ENCODE measurements around the gene CETP.
A peak's percentile ranks its signal among the peaks of the same experiment; 100 is the strongest.
"Not testable (repeated sequence)": the region's sequence is repeated elsewhere in the genome, so short reads cannot be mapped to it uniquely, and the experiment has no call there.

The CETP gene

DNA sequence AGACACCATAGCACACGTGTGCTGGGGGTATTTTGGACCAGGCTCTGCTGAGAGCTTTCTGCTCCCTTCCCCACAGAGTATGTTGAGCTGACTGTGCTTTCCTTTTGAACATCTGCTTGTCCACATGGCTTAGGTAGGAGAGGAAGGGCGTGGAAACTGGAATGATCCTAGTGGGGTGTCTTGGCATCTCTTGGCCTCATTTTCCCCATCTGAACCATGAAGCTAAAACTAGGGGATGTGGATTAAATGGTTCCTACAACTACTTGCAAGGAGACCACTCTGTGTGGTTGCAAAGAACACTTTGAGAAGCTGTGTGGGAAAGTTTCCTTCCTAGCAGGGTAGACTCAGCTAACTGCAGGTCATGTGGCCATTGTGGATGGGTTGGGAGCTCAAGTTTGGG, 20.9 kb downstream of the CETP start:
- no peak for DNase-seq

DNA sequence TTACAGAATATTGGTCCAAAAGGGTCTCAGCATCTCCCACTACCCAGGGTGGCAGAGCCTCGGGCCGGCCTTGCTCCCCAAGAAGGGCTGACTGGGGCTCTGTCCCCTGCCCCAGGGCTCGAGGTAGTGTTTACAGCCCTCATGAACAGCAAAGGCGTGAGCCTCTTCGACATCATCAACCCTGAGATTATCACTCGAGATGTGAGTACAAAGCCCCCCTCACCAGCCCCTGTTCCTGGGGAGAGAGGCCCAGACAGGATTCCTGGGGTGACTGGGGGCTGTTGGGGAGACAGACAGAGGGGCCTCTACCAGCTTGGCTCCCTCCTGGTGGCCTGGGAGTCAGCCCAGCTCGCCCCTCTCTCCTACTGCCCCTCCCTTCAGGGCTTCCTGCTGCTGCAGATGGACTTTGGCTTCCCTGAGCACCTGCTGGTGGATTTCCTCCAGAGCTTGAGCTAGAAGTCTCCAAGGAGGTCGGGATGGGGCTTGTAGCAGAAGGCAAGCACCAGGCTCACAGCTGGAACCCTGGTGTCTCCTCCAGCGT, 21.5 kb downstream of the CETP start:
- no peak for DNase-seq

DNA sequence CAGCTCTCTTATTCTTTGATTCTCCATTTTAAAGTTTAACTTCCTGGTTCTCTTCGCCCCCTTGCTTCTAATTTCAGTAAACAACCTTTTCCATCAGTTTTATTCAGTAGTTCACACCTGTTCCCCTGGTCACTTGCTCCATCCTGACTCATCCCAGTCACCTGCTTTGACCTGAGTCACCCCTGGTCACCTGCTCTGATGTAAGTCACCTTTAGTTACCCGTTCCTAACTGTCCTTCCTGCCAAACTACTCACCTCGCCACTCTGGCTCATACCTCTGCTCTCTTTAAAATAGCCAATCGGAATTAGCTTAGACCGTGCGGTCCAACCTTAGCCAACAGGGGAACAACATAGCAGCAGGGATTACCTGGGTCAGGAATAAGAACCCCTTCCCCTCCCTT, 22.9 kb downstream of the CETP start:
- DNase-seq = no peak

DNA sequence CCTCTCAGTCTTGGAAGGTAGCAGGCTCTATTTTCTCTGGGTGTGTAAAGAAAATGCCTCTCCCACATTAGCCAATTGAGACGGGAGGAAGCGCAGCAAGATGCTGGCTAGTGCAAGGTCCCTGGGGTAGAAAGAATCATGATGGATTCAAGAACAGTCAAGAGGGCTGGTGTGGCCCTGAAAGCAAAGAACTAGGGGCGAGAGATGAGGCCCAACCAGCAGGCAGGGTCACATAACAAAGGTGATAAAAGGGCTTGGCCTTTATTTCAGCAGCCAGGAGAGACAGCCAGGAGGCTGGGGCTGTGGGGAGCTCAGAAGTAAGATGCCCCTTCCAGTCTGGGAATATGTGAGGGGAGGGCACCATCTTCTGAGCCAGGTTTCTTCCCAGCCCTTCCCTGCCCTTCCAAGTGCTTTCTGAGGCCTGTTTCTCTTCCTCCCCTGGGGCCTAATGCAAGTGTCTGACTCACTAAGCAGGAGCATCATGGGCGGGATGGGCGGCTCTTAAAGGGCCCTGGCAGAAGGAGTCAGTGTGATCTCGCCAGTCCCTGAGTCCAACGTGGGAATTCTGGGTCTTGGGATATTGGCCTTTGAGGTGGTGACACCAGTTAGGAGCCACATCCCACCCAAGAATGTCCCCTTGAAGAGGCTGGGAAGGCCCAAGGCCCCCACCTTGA, 23.7 kb downstream of the CETP start:
- no peak for DNase-seq

DNA sequence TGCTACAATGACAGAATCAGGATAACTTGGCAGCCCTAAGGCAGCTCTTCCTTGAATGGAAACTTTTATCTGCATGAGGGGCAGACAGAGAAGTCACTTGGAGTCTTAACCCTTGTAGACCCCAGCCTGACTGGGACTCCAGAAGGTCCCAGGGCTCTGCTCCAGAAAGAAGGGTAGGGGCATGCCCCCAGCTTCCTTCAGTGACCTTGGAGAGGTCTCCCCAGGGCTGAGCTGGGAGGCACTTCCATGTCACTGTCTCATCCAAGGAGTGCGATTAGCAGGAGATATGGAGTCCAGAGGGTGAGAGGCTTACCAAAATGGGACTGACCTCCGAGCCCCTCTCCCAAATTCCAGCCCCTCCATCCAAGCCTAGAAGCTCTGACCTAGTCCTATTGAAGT, 24.2 kb downstream of the CETP start:
- DNase-seq = no peak

DNA sequence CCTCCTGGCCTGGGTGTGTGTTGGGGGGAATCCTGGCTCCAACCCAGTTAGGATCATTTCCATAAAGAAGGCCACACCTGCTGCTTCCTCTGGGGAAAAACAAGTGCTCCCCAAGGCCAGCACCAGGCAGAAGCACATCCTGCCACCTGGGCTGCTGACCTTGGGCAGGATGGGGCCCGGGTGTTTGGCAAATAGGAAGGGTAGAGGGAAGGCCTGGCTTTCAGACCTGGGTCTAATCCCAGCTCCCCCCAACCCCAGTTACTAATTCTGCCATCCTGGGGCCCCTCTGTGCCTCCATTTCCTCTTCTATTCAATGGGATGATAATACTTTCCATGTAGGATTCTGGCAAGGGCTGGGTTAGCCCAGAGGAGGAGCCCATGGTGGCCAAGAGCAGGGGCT, 24.6 kb downstream of the CETP start:
- no peak for DNase-seq

DNA sequence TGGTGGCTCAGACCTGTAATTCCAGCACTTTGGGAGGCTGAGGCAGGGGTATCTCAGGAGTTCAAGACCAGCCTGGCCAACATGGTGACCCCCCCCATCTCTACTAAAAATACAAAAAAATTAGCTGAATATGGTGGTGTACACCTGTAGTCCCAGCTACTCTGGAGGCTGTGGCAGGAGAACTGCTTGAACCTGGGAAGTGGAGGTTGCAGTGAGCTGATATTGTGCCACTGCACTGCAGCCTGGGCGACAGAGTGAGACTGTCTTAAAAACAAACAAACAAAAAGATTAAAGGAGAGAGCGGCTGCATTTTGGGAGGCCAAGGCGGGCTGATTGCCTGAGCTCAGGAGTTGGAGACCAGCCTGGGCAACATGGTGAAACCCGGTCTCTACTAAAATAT, 25.2 kb downstream of the CETP start:
- not testable (repeated sequence) for DNase-seq

DNA sequence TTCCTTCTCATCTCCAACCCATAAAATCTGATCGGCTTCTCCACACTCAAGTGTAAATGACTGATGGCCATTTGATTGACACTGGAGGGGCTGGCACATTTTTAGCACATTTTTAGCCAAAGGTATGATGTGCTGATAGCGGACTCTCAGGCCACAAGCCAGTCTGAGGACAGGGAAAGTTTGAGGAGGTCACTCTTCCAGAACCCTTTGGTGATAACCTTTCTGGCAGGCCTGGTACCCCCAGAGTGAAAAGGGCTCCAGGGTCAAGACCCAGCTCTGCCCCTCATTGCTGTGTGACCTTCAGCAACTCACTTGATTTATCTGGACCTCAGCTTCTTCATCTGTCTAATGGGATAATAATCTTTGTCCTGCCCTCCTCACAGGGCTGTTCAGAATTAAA, 25.9 kb downstream of the CETP start:
- no peak for DNase-seq

DNA sequence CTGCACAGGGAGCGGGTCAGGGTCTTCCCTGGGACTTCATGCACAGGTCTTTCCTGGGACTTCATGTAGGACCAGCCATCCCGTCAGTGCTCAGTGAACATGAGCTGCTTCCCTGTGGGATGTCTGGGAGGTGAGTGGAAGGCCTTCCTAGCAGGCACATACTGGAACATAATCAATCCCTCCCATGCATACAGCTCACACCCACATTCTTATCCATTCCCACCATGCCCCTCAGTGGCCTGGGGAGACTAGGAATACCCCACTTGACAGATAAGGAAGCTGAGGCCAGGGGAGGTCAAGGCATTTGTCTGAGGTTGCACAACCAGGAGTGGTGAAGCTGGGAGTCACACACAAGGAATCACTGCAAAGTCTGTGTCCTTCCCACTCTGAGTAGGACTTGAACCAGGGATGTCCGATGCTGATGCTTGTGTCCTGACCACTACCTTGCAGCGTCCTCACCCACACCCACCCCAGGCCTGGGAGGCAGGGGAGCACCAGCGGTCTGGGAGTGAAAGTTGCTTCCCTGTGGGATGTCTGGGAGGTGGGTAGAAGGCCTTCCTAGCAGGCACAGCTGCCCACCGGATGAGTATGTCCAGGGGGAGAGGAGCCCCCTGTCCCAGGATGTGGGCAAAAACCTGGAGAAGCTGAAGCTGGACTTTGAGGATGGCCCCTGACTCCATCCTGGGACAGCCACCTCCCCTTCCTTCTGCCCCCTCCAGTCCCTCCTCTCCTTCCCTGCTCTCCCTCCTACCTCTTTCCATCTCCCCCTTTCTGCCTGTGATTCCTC, 26.6 kb downstream of the CETP start:
- no peak for DNase-seq

DNA sequence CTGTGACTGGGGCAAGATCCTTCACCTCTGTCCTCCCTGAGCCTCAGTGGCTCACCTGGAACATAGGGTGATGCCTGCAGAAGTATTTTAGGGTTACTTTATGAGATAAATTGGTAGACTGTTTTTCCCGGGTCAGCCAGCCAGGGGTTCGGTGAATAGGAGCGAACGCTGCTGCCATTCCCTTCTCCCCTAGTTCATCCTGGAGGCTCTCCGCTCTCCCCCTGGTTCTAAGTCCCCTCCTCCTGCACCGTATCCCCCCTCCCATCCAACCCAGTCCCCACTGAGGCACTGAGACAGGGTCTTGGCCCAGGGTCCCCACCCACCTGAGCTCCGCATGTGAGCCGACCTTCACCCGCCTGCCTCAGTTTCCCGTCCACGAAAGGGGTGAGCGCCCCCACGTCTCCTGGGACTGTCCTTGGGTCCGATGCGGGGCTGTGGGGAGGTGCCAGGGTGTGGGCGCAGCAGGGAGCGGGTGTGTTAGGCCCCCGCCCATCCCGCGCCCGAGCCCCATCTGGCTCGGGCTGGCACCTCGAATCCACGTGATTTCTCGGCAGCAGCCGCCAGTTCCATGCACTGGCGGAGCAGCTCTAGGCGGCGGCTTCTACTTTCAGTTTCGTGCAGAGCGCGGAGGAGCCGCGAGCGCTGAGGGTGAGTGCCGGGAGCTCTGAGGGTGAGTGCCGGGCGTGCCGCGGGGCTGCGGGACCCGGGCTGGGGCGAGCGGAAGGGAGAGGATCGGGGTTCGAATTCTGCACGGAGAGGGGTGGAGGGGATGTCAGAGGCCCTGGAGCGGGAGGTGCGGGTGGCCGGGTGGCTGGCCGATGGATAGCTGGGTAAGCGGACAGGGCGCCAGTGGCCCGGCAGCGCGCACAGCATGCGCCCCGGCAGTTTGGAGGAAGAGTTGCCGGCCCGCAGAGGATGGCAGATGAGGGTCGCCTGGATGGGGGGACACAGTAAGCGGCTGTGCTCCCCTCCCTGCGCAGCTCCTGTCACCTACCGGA, 27.5 kb downstream of the CETP start, which contains the start of gene NLRC5:
NLRC5 (plus strand) TSS at position 610 of the 998 bp plus-strand sequence. CDS start 31,156 bp downstream, outside the sequence.
- DNase-seq = peak; percentile 86

DNA sequence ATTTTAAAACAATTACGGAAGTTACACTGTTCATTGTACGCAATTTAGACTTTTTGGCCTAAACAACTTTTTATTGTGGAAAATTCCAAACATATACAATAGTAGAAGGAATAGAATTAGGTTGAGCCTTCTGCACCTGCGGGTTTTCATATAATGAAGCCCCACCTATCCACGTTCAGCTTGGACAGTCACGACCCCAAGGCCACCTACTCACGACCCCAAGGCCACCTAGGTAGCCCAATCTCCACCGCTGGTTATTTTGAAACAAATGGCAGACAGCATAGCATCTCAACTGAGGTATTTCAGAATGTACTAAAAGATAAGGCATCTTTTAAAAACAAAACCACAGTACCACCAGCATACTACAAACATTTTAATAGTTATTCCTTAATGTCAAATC, 28.2 kb downstream of the CETP start:
- no peak for DNase-seq

DNA sequence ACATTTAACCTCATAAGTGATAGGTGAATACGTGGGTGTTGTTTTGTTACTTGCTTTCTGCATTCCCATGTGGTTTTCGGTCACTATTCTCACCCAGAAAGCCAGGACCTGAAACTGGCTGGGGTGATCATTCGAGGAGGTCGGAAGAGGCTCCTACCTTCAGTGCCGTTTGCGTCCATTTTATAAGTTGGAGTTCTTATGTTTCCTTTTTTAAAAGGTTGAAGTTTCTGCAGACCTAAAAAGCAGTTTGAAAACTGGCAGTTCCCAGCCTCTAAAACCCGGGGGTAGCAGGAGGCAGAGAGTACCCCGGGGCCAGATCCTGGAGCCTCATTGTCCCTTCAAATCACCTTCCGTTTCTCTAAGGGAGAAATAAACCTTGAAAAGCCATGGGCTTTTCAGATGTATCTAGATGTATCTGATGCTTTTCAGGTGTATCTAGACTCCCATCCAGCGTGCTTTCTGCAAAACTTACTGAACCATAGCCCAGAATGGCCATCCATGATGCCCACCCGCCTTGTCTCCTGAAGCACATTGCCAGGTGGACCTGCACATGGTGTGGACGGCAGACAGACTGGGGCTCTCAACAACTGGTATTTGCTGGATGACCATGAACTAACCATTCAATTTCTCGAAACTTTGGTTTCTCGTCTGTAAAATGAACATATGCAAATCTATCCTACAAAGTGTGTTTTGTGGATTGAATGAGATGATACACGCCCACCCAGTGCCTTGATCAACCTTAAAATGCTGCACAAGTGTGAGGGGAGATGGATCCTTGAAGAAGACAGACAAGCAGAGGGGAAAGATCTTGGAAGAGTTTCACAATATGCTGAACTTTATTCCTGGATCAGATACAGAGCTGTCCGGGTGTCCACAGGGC, 28.9 kb downstream of the CETP start:
- DNase-seq = no peak

DNA sequence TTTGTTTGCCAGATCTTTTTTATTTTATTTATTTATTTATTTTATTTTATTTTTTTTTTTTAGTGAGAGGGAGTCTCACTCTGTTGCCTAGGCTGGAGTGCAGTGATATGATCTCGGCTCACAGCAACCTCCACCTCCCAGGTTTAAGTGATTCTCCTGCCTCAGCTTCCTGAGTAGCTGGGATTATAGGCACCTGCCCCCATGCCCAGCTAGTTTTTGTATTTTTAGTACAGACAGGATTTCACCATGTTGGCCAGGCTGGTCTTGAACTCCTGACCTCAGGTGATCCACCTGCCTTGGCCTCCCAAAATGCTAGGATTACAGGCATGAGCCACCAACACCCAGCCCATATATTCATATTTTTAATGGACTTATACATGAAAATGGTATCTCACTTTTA, 30.7 kb downstream of the CETP start:
- not testable (repeated sequence) for DNase-seq

DNA sequence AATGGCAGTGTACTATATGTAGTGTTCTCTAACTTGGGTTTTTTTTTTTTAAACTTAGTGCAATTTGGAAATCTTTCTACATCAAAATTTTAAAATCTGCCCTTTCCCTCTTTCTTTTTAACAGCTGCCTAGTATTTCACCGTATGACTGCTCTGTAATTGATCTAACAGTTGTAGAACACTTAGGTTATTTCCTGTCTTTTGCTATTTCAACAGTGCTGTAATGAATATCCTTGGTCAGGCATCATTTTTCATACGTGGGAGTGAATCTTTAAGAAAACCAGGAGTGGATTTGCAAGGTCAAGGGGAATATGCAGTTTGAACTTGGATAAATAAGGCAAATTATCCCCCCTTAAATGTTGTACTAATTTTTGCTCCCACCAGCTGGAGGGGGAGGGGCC, 31.5 kb downstream of the CETP start:
- no peak for DNase-seq

DNA sequence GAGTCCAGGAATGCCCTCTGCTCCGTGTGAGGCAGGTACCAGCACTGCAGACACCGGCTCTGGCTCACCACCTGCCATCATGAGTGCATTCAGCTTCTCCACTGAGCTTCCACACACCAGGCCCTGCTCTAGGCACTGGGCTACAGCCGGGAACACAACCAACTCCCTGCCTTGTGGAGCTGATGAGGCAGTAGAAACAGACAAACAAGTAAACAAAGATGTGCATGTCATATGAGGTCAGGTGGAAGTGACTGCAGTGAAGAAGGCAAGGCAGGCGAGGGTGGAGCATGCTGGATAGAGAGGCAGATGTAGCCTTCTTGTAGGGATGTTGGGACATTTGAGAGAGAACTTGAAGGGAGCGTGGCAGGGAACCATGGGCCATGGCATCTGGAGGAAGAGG, 32.6 kb downstream of the CETP start:
- no peak for DNase-seq

DNA sequence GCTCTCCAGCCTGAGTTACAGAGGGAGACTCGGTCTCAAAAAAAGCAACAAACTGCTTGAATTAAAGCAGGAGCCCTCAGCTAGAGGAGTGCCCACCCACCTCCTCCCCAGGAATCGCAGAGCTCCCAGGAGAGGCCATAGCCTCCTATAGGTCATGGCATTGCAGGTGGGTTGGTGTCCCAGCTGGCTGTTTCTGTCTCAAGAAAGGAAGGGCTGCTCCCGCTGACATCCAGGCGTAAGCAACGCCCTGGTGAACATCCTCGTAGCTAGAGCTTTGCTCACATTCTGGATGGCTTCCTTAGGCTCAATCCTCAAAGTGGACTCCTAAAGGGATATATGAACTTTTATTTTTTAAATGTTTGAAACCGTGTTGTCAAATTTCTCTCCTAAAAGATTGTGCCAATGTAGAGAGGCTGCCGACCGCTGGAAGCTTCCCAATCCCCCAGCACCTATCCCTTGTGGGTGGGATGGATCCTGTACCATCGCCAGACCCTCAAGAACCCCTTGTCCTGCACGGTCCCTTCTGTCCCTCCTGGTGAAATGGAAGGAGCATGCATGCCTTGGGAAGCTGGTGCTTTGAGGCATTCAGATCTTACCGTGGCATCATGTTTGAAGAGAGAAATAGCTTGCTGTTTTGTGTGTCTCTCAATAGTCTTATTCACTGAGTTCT, 33.5 kb downstream of the CETP start:
- no peak for DNase-seq

DNA sequence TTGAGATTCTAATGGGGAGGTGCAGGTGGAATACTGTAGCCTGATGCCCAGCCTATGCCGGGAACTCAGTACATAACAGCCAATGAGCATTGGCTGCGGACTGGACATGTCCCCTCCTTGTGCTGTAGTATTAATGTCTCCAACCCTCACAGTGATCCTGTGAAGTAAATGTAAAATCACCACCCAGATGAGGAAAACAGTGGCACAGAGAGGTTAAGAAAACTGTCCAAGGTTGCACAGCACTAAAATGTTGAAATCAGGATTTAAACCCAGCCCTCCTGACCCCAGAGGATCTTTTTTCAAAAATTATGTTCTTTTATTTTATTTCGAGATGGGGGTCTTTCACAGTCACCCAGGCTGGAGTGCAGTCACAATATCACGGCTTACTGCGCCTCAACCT, 35.5 kb downstream of the CETP start:
- no peak for DNase-seq

DNA sequence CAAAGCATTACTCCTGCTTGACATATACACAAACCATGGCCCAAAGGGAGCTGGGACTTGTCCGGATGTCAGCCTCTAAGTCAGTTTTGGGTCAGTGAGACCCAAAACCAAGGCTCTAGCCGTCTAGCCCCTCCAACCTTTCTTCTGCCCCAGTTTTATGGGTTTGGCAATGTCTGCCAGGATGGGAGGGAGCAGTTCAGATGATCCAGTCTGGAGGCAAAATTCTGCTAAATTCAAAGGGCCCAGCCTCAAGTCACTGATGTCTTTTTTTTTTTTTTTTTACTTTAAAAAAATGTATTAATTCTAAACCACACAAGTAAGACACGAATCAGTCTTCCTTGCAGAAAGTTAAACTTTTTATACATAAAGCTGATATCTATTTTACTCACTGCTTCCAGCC, 36.2 kb downstream of the CETP start:
- DNase-seq = no peak

DNA sequence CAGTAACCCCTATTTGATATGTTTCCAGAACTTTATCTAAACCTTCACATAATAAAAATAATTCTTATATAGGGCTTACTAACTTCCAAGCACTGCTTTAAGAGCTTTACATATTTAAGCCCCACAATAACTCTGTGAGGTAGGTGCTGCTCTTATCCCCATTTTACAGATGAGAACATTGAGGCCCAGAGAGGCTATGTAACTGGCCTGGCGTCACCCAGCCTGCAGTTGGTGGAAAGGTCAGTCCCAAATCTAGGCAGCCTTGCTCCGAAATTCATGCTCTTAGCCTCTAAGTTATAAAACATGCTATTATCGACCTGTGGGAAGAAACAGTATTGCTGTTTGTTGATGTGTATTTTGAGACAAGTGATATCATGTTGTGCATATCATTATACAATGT, 36.6 kb downstream of the CETP start:
- DNase-seq = no peak

DNA sequence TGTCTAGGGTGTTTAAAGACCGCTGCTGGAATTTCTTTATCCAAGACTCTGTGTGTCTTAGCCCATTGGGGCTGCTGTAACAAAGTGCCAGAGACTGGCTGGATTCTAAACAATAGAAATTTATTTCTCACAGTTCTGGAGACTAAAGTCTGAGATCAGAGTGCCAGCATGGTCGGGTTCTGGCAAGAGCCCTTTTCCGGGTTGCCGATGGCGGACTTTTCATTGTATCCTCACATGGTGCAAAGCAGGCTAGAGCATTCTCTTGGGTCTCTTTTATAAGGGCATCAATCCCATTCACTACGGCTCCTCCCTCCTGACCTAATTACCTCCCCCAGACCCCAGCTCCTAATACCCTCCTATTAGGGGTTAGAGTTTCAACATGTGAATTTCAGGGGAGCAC, 37.1 kb downstream of the CETP start:
- DNase-seq = no peak

Measured in COR-L47 (cell line).